ENCODE measurements around the gene VKORC1L1. TPM values are rescaled to one million over a fixed set of nuclear protein-coding genes. Genes with fewer than 3 reads are reported as not detected.
"Not testable (repeated sequence)": the region's sequence is repeated elsewhere in the genome, so short reads cannot be mapped to it uniquely, and the experiment has no call there.

VKORC1L1 gene
- polyA plus RNA-seq, 1 donor from 2014 or later, result 3.0 TPM

GRCh38 chr7:65991829-65992228 lies 119.0 kb downstream of the VKORC1L1 start:
- H3K4me3 Mint-ChIP-seq, H3K27ac Mint-ChIP-seq, H3K36me3 Mint-ChIP-seq, H3K27me3 Mint-ChIP-seq, H3K9me3 Mint-ChIP-seq, H3K4me1 Mint-ChIP-seq: not testable (repeated sequence)

- peaks cover 8% of the 10 kb centered on the region for H3K27me3 Mint-ChIP-seq
- no peak overlapping the region for H3K4me3 Mint-ChIP-seq
- H3K36me3 Mint-ChIP-seq, result no peaks in the 10 kb centered on the region
- no peaks in the 10 kb centered on the region for H3K4me1 Mint-ChIP-seq
- no peaks in the 10 kb centered on the region for H3K9me3 Mint-ChIP-seq
- no peak overlapping the region for H3K27ac Mint-ChIP-seq
These were observed 119.7 kb downstream of the VKORC1L1 start for GRCh38 chr7:65992526-65992925.

GRCh38 chr7:65994984-65995383 lies 122.1 kb downstream of the VKORC1L1 start:
- not testable (repeated sequence) for H3K4me3 Mint-ChIP-seq, H3K9me3 Mint-ChIP-seq, H3K4me1 Mint-ChIP-seq, H3K27me3 Mint-ChIP-seq, H3K36me3 Mint-ChIP-seq, H3K27ac Mint-ChIP-seq

- not testable (repeated sequence) for H3K9me3 Mint-ChIP-seq, H3K36me3 Mint-ChIP-seq, H3K4me1 Mint-ChIP-seq, H3K27me3 Mint-ChIP-seq, H3K4me3 Mint-ChIP-seq, H3K27ac Mint-ChIP-seq
These were observed 128.0 kb downstream of the VKORC1L1 start for GRCh38 chr7:66000823-66001417.

- not testable (repeated sequence) for H3K4me3 Mint-ChIP-seq, H3K9me3 Mint-ChIP-seq, H3K4me1 Mint-ChIP-seq, H3K27me3 Mint-ChIP-seq, H3K36me3 Mint-ChIP-seq
- H3K27ac Mint-ChIP-seq, result peak overlapping the region in 1 of 3 donors; percentile 29
These were observed 132.3 kb downstream of the VKORC1L1 start for GRCh38 chr7:66005115-66005671.

GRCh38 chr7:66007232-66007631 lies 134.4 kb downstream of the VKORC1L1 start:
- Mint-ChIP-seq H3K4me3 (no peak overlapping the region), H3K4me1 (no peaks in the 10 kb centered on the region), H3K9me3 (peaks cover 0 to 3% (median 0%) of the 10 kb centered on the region in 3 donors), H3K27me3 (peaks cover under 1% of the 10 kb centered on the region), H3K27ac (no peak overlapping the region), H3K36me3 (no peaks in the 10 kb centered on the region)

Other genes with a start within 250 kb of the VKORC1L1 start
- 51.2 TPM for gene GUSB, start 109.1 kb downstream of the VKORC1L1 start, polyA plus RNA-seq
- 21.8 TPM for gene ASL, start 202.7 kb downstream of the VKORC1L1 start, polyA plus RNA-seq
- gene CRCP, start 241.8 kb downstream of the VKORC1L1 start, polyA plus RNA-seq, result 51.2 TPM

All from IgD-negative memory B cell (primary cell).